BJ (cell line): ENCODE results near the gene KIAA0825. TPM values are rescaled to one million over a fixed set of nuclear protein-coding genes. Genes with fewer than 3 reads are reported as not detected.

Source experiments
- CTCF ChIA-PET: fragments of 350-600 bp; formaldehyde crosslinking; extraction: SDS; loops from one replicate; lab custom pipeline; 2021; ENCODE audit warnings: antibody characterized with exemption, inconsistent platforms; lab: Yijun Ruan, JAX
- POLR2A ChIA-PET: fragments of 300-600 bp; sonication (Branson Sonifier 250); formaldehyde crosslinking; extraction: SDS; loops from one replicate; lab custom pipeline; 2021; ENCODE audit warnings: antibody characterized with exemption; lab: Charles Lee
- DNase-seq: peaks from one replicate; pipeline ENCODE4 v3.0.0-alpha.2; 2011; ENCODE audit warnings: low read depth
- H3K27me3 ChIP-seq: 2 replicates; pipeline ENCODE4 v1.6.0; 2011; ENCODE audit warnings: low read length; ENCODE audit not compliant: control insufficient read depth, insufficient read depth
- H3K36me3 ChIP-seq: 2 replicates; pipeline ENCODE4 v1.5.1; 2011; ENCODE audit warnings: low read length; ENCODE audit not compliant: control insufficient read depth, insufficient read depth
- H3K4me3 ChIP-seq: 2 replicates; pipeline ENCODE4 v1.5.1; 2011; ENCODE audit warnings: low read depth, mild to moderate bottlenecking, control low read depth, low read length
- CTCF ChIP-seq: IDR thresholded peaks from 2 replicates; pipeline ENCODE4 v1.5.1; 2011; ENCODE audit warnings: low read depth, mild to moderate bottlenecking, control low read depth, inconsistent platforms, low read length, moderate library complexity; ENCODE audit not compliant: insufficient read depth
- polyA plus RNA-seq: library from polyadenylated mRNA; depleted of rRNA; stranded (reverse); fragments of >200 nt; gene quantifications from 2 replicates; pipeline ENCODE4 v1.2.3, GENCODE V29; 2011

The KIAA0825 gene
- polyA plus RNA-seq, 1 experiment: 0.69 TPM

- Histone ChIP-seq H3K36me3 (no peaks in the 10 kb centered on the region), H3K4me3 (no peak overlapping the region), H3K27me3 (no peaks in the 10 kb centered on the region)
- POLR2A ChIA-PET: no interaction called here
- CTCF ChIA-PET: interaction anchor here (0.6 to 1.3 kb wide), 2 partner anchors 10 to 545 kb away, joined by 3 read pairs; no protein-coding TSS in a partner anchor
- DNase-seq: no peak
- TF ChIP-seq CTCF: no peak
Measured at GRCh38 chr5:94627191-94627590, 8.8 kb upstream of the KIAA0825 start.

DNA sequence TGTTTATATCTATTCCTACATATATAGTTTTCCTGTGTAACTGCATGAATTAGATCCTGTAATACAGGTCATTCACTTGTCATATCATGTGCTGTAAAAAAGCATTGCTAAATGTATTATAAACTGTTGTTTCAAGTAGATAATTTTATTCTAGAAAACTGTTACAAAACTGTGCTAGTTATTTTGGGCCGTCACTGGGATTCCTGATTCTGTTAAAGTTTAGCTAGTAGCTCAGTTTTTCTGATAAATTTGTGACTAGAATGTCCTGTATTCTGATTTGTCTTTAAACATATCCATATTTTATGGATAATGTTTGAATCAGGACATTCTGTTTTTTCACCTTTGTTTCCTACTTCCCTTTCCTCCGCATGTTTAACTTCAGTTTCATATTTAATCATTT, 5.5 kb upstream of the KIAA0825 start:
- Histone ChIP-seq H3K36me3 (no peaks in the 10 kb centered on the region), H3K4me3 (no peak overlapping the region), H3K27me3 (no peaks in the 10 kb centered on the region)
- ChIA-PET CTCF (no interaction called here), POLR2A (no interaction called here)
- DNase-seq: no peak
- TF ChIP-seq CTCF: no peak

DNA sequence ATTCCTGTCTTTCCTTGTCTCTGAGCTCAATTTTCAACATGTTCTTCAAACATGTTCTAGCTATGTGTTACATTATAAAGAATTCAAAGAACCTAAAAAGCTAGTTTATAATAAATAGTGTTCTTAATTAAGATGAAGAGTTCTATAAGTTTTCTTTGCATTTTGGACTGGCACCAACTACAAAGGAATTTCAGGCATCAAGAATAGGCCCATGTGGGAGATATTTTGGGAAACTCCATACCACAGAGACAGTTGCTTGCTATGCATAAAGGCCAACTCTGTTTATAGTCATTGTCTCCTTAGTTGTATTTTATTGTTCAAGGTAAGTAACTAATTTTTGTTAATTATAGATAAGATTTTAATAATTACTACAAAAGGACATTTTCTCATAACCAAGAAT, 4.6 kb upstream of the KIAA0825 start:
- ChIA-PET CTCF (no interaction called here), POLR2A (no interaction called here)
- no peaks in the 10 kb centered on the region for H3K36me3 ChIP-seq
- no peak for TF ChIP-seq CTCF
- no peaks in the 10 kb centered on the region for H3K27me3 ChIP-seq
- no peak for DNase-seq
- no peak overlapping the region for H3K4me3 ChIP-seq

DNA sequence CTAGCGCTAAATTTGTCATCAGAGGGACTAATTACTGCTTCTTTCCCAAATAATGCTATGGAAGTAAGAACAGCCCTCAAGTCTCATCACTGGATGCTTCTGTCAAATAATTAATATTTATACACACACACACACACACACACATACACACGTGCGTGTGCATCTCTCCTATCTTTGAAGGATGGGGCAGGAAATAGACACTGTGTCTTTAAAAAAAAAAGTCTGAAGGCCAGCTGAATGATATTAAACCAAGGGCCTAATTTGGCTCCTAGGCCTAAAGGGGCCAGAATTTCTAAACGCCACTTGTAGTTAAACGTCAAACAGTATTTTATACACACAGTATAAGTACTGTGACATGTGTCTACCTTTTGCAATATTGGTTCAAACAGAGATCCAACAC, 3.4 kb upstream of the KIAA0825 start:
- POLR2A ChIA-PET: no interaction called here
- no peak overlapping the region for H3K4me3 ChIP-seq
- CTCF ChIA-PET: no interaction called here

DNA sequence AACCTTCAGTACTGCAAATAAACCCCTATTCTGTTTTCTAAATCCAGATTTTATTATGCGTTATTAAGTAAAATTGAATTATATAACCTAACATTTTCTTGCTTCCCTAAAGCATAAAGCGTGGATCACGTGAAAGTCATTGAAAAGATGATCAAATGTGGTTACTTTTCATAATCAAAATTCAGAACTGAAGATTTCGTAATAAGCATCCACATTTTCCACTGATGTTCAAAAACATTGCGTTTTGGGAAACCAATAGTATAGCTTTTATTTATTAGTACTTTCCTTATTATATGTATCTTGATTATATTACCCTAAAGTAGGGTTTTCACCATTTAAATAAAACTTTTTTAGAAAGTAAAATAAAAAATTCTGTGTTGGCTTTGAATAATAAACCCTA, 1.9 kb upstream of the KIAA0825 start:
- CTCF ChIA-PET: no interaction called here
- no peak overlapping the region for H3K4me3 ChIP-seq
- POLR2A ChIA-PET: no interaction called here

More for the DNA sequence above, 3.4 kb upstream of the KIAA0825 start:
- TF ChIP-seq CTCF: no peak
- H3K36me3 ChIP-seq: no peaks in the 10 kb centered on the region
- H3K27me3 ChIP-seq: no peaks in the 10 kb centered on the region
- DNase-seq: no peak

More for the DNA sequence above, 1.9 kb upstream of the KIAA0825 start:
- Histone ChIP-seq H3K27me3 (no peaks in the 10 kb centered on the region), H3K36me3 (no peaks in the 10 kb centered on the region)
- TF ChIP-seq CTCF: no peak
- DNase-seq: no peak
